Activated CD8-positive, alpha-beta T cell treated with anti-CD3 and anti-CD28 coated beads for 36 hours (primary cell): ENCODE measurements around the gene INO80C. TPM values are rescaled to one million over a fixed set of nuclear protein-coding genes. Genes with fewer than 3 reads are reported as not detected.
A peak's percentile ranks its signal among the peaks of the same experiment; 100 is the strongest.

Experiments
- ATAC-seq: fragments of 200-7000 bp; cut with Tn5 transposase; one replicate; pipeline ENCODE4 v1.10.0; 2021; ENCODE audit warnings: mild to moderate bottlenecking, moderate library complexity
- CTCF ChIA-PET: fragments of 350-600 bp; sonication (Branson Sonifier 250); formaldehyde crosslinking; loops from one replicate; lab custom pipeline; 2021; ENCODE audit warnings: antibody characterized with exemption; lab: Charles Lee
- POLR2A ChIA-PET: fragments of 350-600 bp; sonication (Branson Sonifier 250); formaldehyde crosslinking; loops from one replicate; lab custom pipeline; 2021; ENCODE audit warnings: antibody characterized with exemption; lab: Charles Lee
- DNase-seq: peaks from one replicate; pipeline ENCODE4 v3.0.0-alpha.2; 2020
- H3K27ac Mint-ChIP-seq: one replicate; pipeline ENCODE4 v1.8.0; 2021; ENCODE audit warnings: mild to moderate bottlenecking, mixed read lengths
- H3K27me3 Mint-ChIP-seq: one replicate; pipeline ENCODE4 v1.8.0; 2021; ENCODE audit warnings: mixed read lengths
- H3K36me3 Mint-ChIP-seq: one replicate; pipeline ENCODE4 v1.8.0; 2021; ENCODE audit warnings: low read depth, mixed read lengths
- H3K4me1 Mint-ChIP-seq: one replicate; pipeline ENCODE4 v1.8.0; 2021; ENCODE audit warnings: low read depth, mixed read lengths
- H3K4me3 Mint-ChIP-seq: one replicate; pipeline ENCODE4 v1.8.0; 2021; ENCODE audit warnings: mild to moderate bottlenecking, moderate library complexity, mixed read lengths
- H3K9me3 Mint-ChIP-seq: one replicate; pipeline ENCODE4 v1.8.0; 2021; ENCODE audit warnings: mixed read lengths
- CTCF ChIP-seq: fragments of 200-600 bp; IDR thresholded peaks from one replicate; pipeline ENCODE4 v1.8.0; 2022; ENCODE audit warnings: antibody characterized with exemption, mild to moderate bottlenecking
- intact Hi-C: fragments of 100-400 bp; cut with micrococcal nuclease; formaldehyde crosslinking; loops from one replicate; pipeline ENCODE4 v1.10.0; 2022
- total RNA-seq, 2 experiments: library from RNA; stranded (reverse); gene quantifications; one replicate each; pipeline ENCODE4 v1.2.3, GENCODE V29; 2021

INO80C gene
- total RNA-seq, 2 experiments from 2014 or later = 23.3 to 25.9 TPM

- POLR2A ChIA-PET = interaction anchor here (1.0 to 2.5 kb wide), 3 partner anchors 13 to 19 kb away, joined by 3 to 14 read pairs (median 4); partner anchors contain the start of gene INO80C
- H3K36me3 Mint-ChIP-seq = peaks cover 22% of the 10 kb centered on the region
- no peaks in the 10 kb centered on the region for H3K9me3 Mint-ChIP-seq
- DNase-seq (peak; percentile 10), ATAC-seq (no peak)
- TF ChIP-seq CTCF = no peak
- CTCF ChIA-PET = interaction anchor here (1.0 to 2.1 kb wide), 3 partner anchors 16 to 91 kb away, joined by 3 to 5 read pairs (median 5); no protein-coding TSS in a partner anchor
- peak overlapping the region; percentile 69 for H3K27ac Mint-ChIP-seq
- peaks cover 25% of the 10 kb centered on the region for H3K4me1 Mint-ChIP-seq
- no peaks in the 10 kb centered on the region for H3K27me3 Mint-ChIP-seq
- intact Hi-C loops = no loop called here
- H3K4me3 Mint-ChIP-seq = peak overlapping the region; percentile 36
These were observed 19.8 kb downstream of the INO80C start for GRCh38 chr18:35477974-35478373.

- no peak for TF ChIP-seq CTCF
- Mint-ChIP-seq H3K27ac (peak overlapping the region; percentile 69), H3K4me1 (peaks cover 21% of the 10 kb centered on the region), H3K4me3 (peak overlapping the region; percentile 19), H3K9me3 (no peaks in the 10 kb centered on the region), H3K27me3 (no peaks in the 10 kb centered on the region), H3K36me3 (peaks cover 26% of the 10 kb centered on the region)
- ChIA-PET POLR2A (interaction anchor here (1.1 kb wide), 1 partner anchor 17 kb away, joined by 3 read pairs; no protein-coding TSS in a partner anchor), CTCF (no interaction called here)
- intact Hi-C loops = no loop called here
- DNase-seq (no peak), ATAC-seq (no peak)
These were observed 20.3 kb downstream of the INO80C start for GRCh38 chr18:35477497-35477896.

- no peak for TF ChIP-seq CTCF
- Mint-ChIP-seq H3K27me3 (no peaks in the 10 kb centered on the region), H3K27ac (no peak overlapping the region), H3K36me3 (peaks cover 32% of the 10 kb centered on the region), H3K4me1 (peaks cover 16% of the 10 kb centered on the region), H3K4me3 (no peak overlapping the region), H3K9me3 (no peaks in the 10 kb centered on the region)
- intact Hi-C loops = no loop called here
- ChIA-PET CTCF (no interaction called here), POLR2A (no interaction called here)
- ATAC-seq (no peak), DNase-seq (no peak)
These were observed 22.9 kb downstream of the INO80C start for GRCh38 chr18:35474884-35475283.

- intact Hi-C loops = no loop called here
- ChIA-PET CTCF (interaction anchor here (0.7 to 1.4 kb wide), 2 partner anchors 9 to 87 kb away, joined by 3 to 4 read pairs; no protein-coding TSS in a partner anchor), POLR2A (no interaction called here)
- DNase-seq (no peak), ATAC-seq (no peak)
- peaks cover 8% of the 10 kb centered on the region for H3K4me1 Mint-ChIP-seq
- H3K36me3 Mint-ChIP-seq = peaks cover 32% of the 10 kb centered on the region
- H3K27ac Mint-ChIP-seq = no peak overlapping the region
- no peak overlapping the region for H3K4me3 Mint-ChIP-seq
- no peaks in the 10 kb centered on the region for H3K27me3 Mint-ChIP-seq
- H3K9me3 Mint-ChIP-seq = no peaks in the 10 kb centered on the region
- no peak for TF ChIP-seq CTCF
These were observed 24.2 kb downstream of the INO80C start for GRCh38 chr18:35473562-35473961.

GRCh38 chr18:35470435-35470834, 27.3 kb downstream of the INO80C start:
- DNase-seq (no peak), ATAC-seq (no peak)
- no peak overlapping the region for H3K4me3 Mint-ChIP-seq
- H3K4me1 Mint-ChIP-seq = peaks cover 3% of the 10 kb centered on the region
- H3K9me3 Mint-ChIP-seq = no peaks in the 10 kb centered on the region
- intact Hi-C loops = no loop called here
- H3K27ac Mint-ChIP-seq = no peak overlapping the region
- CTCF ChIA-PET = no interaction called here
- TF ChIP-seq CTCF = no peak
- no peaks in the 10 kb centered on the region for H3K27me3 Mint-ChIP-seq
- POLR2A ChIA-PET = no interaction called here
- peaks cover 28% of the 10 kb centered on the region for H3K36me3 Mint-ChIP-seq
